CD4-positive, alpha-beta T cell treated with Interferon gamma for 1 hour (primary cell): Measurements from ENCODE around the gene ZNF385C.
A peak's percentile ranks its signal among the peaks of the same experiment; 100 is the strongest.
"Not testable (repeated sequence)": the region's sequence is repeated elsewhere in the genome, so short reads cannot be mapped to it uniquely, and the experiment has no call there.

Experiments
- DNase-seq: peaks from one replicate; pipeline ENCODE4 v3.0.0-alpha.2; 2020

ZNF385C gene

GRCh38 chr17:42016941-42017865 lies 81.1 kb downstream of the ZNF385C start, which contains the start of gene DNAJC7:
Gene DNAJC7 (minus strand): TSS chr17:42017439. CDS start chr17:42017416, 23 bp downstream.
- peak; percentile 92 for DNase-seq

- DNase-seq: no peak
These were observed 81.9 kb downstream of the ZNF385C start for GRCh38 chr17:42016411-42016831.

GRCh38 chr17:42013740-42014139 lies 84.5 kb downstream of the ZNF385C start:
- not testable (repeated sequence) for DNase-seq

GRCh38 chr17:42012363-42012762 lies 85.9 kb downstream of the ZNF385C start:
- DNase-seq: not testable (repeated sequence)

- no peak for DNase-seq
These were observed 87.3 kb downstream of the ZNF385C start for GRCh38 chr17:42010898-42011516.

- peak; percentile 37 for DNase-seq
These were observed 88.0 kb downstream of the ZNF385C start for GRCh38 chr17:42010266-42010680.

- no peak for DNase-seq
These were observed 89.1 kb downstream of the ZNF385C start for GRCh38 chr17:42009170-42009569.

GRCh38 chr17:42005166-42005565 lies 93.1 kb downstream of the ZNF385C start:
- DNase-seq: no peak

GRCh38 chr17:42002792-42003301 lies 95.4 kb downstream of the ZNF385C start:
- no peak for DNase-seq

GRCh38 chr17:42002175-42002791 lies 96.0 kb downstream of the ZNF385C start:
- DNase-seq: no peak

GRCh38 chr17:42001729-42002128 lies 96.5 kb downstream of the ZNF385C start:
- DNase-seq: no peak

- DNase-seq: no peak
These were observed 97.7 kb downstream of the ZNF385C start for GRCh38 chr17:42000413-42001133.

- DNase-seq: no peak
These were observed 99.8 kb downstream of the ZNF385C start for GRCh38 chr17:41998497-41998896.

GRCh38 chr17:41996855-41997164 lies 101.5 kb downstream of the ZNF385C start:
- no peak for DNase-seq

GRCh38 chr17:41992576-41992975 lies 105.7 kb downstream of the ZNF385C start:
- no peak for DNase-seq

- no peak for DNase-seq
These were observed 108.4 kb downstream of the ZNF385C start for GRCh38 chr17:41989702-41990419.

- no peak for DNase-seq
These were observed 109.9 kb downstream of the ZNF385C start for GRCh38 chr17:41988418-41988817.

- no peak for DNase-seq
These were observed 110.6 kb downstream of the ZNF385C start for GRCh38 chr17:41987642-41988041.

GRCh38 chr17:41986634-41987033 lies 111.6 kb downstream of the ZNF385C start:
- DNase-seq: no peak

- DNase-seq: no peak
These were observed 112.4 kb downstream of the ZNF385C start for GRCh38 chr17:41985919-41986318.

- no peak for DNase-seq
These were observed 113.8 kb downstream of the ZNF385C start for GRCh38 chr17:41984454-41984853.
